Measurements from ENCODE around the gene FAM234B. TPM values are rescaled to one million over a fixed set of nuclear protein-coding genes. Genes with fewer than 3 reads are reported as not detected.
"Not testable (repeated sequence)": the region's sequence is repeated elsewhere in the genome, so short reads cannot be mapped to it uniquely, and the experiment has no call there.

FAM234B gene
- total RNA-seq, 2 donors from 2014 or later, result 3.7 to 3.8 TPM

DNA sequence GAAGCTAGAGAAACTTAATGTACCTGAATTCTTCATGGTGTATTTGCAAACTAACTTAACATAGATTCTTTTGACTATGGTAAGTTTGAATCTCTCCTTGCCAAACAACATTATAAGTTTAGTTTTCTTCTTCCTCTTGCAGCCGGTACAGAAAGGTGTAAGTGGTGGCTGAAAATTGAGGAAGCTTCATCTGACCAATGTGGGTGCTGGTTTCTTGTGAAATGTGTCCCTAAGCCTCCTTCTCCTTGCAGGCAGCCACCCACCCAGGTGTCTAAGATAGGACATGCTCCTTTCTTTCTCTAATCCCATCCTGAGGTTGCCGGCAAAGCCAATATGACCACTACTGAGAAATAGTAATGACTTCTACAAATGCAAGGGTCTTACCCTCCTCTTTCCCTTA, 38.7 kb downstream of the FAM234B start:
- no peak for ATAC-seq
- intact Hi-C loops (cut with DNase I), result no loop called here
- DNase-seq, result no peak

DNA sequence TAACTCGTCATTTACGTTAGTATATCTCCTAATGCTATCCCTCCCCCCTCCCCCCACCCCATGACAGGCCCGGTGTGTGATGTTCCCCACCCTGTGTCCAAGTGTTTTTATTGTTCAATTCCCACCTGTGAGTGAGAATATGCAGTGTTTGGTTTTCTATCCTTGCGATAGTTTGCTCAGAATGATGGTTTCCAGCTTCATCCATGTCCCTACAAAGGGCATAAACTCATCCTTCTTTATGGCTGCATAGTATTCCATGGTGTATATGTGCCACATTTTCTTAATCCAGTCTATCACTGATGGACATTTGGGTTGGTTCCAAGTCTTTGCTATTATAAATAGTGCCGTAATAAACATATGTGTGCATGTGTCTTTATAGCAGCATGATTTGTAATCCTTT, 39.5 kb downstream of the FAM234B start:
- intact Hi-C loops (cut with DNase I); ATAC-seq; DNase-seq: not testable (repeated sequence)

DNA sequence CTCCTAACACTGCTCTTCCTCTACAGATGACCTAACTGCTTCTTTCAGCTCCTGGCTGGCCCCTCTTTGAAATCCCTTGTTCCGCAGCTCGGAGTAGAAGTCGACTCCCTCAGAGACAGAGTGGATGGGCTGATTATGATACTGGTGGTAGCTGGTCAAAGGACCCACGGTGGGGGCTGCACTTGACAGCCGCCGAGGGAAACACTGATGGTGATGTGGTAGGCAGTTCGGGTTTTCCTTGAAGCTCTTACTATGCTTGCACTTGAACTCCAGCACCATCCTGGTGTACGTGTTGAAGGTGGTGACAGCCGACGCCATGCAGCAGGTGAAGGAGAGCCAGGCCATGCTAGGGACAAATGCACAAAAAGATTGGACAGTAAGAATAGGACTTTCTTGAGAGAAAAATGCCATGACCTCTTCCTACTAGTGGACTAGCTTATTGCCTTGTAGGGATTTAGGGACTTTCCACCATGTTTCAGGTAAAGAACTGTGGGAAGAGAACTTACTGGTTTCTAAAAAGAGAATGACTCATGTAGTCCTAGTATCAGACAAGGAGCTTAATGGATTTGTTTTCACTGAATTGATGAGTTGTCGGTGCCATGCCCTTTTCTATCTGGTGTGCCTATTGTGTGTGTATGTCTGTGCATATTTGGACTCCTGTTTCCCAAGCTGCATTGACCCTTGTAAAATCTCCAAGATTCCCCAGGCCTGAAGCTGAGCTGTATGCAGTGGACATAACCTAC, 40.9 kb downstream of the FAM234B start:
- ATAC-seq (no peak), DNase-seq (no peak)
- intact Hi-C loops (cut with DNase I), result no loop called here

DNA sequence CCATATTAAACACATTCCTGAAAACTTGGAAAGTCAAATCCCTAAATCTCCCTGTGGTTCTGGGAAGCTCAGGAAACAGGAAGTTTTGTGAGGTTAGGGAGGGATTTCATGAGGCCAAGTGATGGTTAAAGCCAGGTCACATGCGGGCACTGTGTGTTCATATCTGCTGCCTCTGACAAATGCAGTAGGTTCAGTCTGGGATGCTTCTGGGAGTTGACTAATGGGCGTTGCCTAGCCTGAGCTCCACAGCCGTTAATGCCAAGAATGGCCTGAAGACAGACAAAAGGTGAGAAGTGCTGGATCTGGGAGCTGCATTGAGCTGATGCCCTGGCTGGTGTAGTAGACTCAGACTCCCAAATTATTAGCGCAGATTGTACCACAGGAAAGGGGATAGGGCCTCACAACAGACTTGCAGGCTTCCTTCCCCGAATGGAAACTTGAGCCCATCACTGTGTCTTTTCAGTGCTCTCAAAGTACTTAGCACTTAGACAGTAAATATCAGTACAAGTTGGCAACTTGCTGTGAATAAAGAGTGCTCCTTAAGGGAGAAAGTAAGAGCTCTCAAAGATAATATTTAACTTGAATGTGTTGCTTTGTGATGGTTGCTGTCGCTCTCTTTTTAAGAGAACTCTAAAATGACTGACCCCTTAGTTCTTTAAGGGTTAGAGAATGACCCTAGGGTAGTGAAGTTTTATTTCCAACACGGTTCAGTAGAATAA, 41.9 kb downstream of the FAM234B start:
- no peak for DNase-seq
- peak in 1 of 2 donors; percentile 84 for ATAC-seq
- intact Hi-C loops (cut with DNase I), result no loop called here

DNA sequence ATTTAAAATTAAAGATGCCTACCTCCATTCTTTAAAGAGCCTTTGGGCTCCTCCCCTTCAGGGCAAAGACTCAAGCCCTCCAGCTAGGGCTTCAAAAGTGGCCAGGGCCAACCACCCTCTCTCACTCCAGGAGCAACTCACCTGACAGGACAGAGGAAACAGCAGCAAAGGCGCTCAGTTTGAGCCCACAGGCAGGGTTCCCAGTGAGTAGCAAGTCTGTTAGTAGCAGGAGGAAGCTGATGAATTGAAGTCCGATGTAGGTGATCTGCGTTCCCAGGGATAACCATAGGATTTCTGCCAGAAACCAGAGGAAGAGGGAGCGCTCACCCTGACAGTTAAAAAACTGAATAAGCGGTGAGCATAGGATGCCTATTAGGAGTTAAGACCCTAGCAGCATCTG, 43.6 kb downstream of the FAM234B start:
- intact Hi-C loops (cut with DNase I), result no loop called here
- DNase-seq (no peak), ATAC-seq (no peak)

DNA sequence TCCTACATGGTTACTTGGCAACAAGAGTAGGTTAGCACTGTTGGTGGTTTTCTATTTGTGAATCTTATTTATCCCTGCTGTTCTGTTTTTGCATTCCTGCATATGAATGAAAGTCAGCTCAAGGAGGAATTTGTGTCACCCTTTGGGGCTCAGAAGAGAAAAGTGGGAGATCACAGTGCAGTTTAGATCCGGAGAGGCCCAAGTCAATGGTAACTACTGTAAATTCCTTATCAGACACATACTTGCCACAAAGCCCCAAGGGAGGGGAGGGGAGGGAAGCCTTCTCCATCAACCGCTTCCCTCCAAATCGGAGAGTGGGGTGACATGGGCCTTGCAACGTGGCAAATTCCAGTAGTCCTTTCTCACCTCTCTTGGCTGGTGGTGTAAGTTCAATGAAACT, 44.3 kb downstream of the FAM234B start:
- ATAC-seq (no peak), DNase-seq (no peak)
- intact Hi-C loops (cut with DNase I), result no loop called here

DNA sequence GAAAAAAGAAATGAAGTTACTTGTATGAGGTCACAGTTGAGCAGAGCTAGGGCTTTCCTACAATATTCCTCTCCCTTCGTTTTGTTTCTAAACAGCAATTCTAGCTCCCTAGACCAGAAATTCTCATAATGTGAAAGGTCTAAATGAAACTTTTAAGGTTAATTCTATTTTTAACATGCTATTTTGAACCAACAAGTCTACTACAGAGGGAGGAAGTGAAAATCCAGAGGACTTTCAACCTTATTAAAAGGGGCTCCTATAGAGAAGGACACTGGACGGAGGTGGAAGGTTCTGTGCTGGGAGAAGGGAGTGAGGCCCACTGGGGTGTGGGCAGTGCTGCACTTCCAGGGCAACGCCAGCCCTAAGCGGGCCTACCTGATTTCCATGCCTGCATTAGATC, 45.9 kb downstream of the FAM234B start:
- ATAC-seq, result no peak
- intact Hi-C loops (cut with DNase I), result loop anchor here (10.0 kb wide), 2 partner anchors 85 to 175 kb away; partner anchors contain the start of gene HEBP1 (in 1 of the 2)
- DNase-seq, result no peak

DNA sequence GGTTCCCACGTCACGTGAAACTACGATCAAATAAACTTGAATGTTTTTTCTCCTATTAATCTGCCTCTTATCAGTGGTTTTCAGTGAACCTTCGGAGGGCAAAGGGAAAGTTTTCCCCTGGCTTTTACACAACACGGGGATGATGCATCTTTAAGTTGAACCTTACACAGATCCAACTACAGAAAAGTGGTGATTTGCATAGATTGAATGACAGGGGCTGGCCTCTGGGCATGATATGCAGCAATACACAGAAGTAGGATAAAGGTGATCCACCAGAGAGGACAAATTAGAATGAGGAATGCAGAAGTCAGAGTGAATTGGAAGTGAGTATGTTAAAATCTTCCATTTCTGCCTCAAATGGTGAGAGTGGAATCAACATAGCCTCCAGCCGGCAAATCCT, 47.7 kb downstream of the FAM234B start:
- DNase-seq (no peak), ATAC-seq (no peak)
- intact Hi-C loops (cut with DNase I), result loop anchor here (10.0 kb wide), 2 partner anchors 87 to 177 kb away; partner anchors contain the start of gene HEBP1 (in 1 of the 2)

DNA sequence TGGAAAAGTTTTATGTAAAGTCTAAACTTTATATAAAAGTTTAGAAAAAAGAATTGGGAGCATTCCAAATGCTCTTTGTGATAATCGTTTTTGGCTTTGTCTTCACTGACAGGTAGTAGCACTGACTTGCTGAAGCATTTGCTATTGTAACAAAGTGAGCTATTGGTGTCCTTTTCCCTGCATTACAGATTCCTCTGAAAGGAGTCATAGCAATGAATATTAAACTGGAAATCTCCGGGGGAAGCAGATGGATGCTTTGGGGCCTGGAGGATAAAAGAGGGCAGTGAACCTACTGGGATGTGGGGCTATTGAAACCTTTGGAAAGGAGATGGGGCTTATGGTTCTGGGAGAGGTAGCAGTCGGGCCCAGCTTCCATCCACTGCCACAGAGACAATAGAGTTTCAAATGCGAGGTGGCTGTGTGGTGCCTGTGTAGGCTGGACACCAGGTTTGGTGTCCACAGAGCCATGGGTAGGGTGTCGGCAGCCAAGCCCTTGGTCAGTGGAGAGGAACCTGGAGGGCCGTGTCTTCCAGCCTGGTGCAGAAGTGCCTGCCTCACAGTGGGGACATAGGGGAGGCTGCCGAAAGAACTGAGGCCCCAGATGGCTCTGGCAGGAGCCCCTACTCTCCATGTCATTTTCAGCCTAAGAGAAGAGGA, 49.1 kb downstream of the FAM234B start:
- intact Hi-C loops (cut with DNase I), result loop anchor here (10.0 kb wide), 2 partner anchors 89 to 179 kb away; partner anchors contain the start of gene HEBP1 (in 1 of the 2)
- DNase-seq (no peak), ATAC-seq (no peak)

DNA sequence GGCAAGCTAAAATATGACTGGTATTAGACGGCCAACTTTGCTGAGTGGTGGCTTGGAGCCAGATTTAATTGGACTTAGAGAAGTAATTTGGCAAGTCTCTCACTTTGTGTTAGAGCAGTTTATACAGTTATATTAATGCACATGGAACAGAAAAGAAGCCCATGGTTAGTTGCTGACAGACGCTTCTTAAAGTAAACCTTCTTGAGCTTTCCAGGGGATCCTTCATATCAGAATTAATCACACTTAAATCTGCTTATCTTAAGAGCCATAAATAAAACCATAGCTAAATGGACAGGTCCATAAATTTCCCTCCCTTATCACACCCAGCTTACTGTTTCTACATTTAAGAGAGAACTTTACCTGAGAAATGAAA, 49.7 kb downstream of the FAM234B start:
- no peak for ATAC-seq
- DNase-seq, result no peak
- intact Hi-C loops (cut with DNase I), result loop anchor here (10.0 kb wide), 2 partner anchors 89 to 179 kb away; partner anchors contain the start of gene HEBP1 (in 1 of the 2)

DNA sequence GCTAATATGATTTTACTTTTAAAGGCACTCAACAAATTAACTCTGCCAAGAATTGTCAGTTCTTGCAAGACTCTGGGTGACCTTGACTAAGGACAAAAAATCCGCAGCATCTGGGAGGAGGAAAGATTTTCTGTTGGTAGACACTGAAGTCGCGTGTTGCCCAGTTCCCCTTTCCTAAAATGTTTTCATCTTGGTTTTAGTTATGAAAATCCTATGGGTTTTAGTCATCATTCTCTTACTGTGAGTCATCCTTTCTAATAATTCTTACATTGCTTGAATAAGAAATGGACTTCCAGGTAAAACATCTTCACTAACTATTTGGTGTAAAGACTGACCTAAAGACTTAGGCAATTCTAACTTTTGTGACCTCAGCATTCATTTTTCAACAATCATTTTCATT, 50.2 kb downstream of the FAM234B start:
- intact Hi-C loops (cut with DNase I), result loop anchor here (10.0 kb wide), 2 partner anchors 90 to 180 kb away; partner anchors contain the start of gene HEBP1 (in 1 of the 2)

DNA sequence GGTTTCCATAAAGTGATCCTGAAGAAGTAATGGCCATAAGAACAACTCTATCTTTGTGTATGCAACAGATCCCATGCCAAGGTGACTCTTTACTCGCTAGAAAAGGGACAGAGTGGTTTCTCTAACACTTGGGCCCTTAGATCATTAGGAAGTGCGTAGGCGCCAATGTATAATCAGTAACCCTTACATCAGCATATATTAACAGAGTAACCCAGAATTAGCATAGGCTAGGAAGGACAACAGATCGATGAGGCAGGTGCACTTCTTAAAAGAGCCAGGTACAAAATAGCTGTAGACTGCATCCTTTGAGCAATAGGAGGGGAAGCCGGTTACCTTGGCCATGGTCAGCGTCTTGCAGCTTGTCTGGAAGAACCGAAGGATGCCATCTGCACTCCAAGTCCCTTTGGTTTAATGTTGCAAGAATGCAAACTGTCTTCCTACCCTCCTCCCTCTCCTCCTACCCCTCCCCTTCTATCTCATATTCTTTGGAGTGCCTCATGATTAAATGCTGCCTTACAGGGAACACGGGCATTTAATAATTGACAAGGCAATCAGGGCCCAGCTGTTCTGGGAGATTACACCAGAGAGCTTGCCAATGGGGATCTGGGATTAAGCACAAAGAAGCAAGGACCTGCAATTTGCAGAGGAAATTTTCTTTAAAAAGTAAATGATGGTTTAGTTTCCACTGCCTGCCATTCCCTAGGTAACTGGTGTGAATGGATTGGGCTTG, 51.2 kb downstream of the FAM234B start:
- ATAC-seq, result no peak
- no peak for DNase-seq
- intact Hi-C loops (cut with DNase I), result loop anchor here (5.0 to 10.0 kb wide), 4 partner anchors 91 to 181 kb away; partner anchors contain the start of gene HEBP1 (in 1 of the 2)

More for the DNA sequence above, 50.2 kb downstream of the FAM234B start:
- ATAC-seq (no peak), DNase-seq (no peak)

DNA sequence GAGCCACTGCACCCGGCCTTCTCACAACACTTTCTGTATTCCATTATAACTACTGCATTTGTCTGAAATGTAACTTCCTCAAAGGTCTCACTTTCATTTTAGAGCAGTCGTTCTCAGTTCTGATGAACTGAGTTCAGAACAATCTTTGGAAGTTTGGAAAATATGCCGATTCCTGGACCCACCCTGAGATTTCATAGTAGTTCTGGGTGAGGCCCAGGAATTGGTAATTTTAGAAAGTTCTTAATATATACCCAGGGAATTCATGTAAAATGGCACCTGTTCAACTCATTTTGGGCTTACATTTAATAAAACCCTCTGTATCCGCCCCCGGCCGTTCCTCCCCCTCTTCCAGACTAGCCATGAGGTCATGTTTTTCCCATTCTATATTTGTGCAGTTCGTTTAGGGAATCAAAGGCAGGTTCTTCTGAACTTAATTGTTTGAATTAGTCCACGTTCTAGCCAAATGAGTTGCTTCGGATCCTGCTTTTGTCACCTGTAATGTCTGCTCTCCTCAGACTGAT, 53.4 kb downstream of the FAM234B start:
- intact Hi-C loops (cut with DNase I), result loop anchor here (2.0 to 10.0 kb wide), 5 partner anchors 93 to 183 kb away; partner anchors contain the start of genes EMP1 (in 1 of the 2) and HEBP1 (in 1 of the 2)
- DNase-seq (peak; percentile 43), ATAC-seq (no peak)

DNA sequence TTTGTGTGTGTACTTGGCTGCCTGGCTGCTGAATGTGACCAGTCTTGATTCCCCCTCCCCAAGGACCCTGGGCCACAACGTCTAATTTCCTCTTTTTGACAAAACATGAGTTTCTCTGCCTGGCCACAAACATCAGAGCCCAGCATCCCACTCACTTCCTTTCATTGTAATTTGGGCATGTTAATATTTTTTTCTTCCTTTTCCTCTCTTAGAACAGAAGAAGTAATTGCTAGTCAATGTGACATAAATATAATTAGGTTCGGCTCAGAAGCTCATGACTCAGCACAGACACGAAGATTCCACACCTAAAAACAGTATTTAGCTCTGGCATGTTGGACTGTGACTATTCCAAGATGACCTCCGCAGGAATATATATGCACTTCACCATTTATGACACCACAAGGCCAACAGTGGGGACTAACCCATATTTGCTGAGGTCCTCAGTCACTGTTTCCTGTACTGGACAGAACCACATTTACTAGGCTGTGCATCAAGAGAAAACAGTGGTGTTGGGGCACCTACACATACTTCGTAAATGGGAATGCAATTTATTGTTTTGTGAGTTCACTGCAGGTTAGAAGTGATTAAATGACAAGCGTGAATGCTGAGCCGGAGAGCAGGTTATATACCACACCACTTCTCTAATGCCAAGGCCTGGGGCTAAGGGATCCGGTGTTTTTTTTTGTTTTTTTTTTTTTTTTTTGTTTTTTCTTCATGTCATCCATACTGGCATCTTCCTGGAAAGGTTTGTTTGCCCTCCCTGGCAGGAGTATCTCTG, 55.1 kb downstream of the FAM234B start:
- ATAC-seq, result no peak

DNA sequence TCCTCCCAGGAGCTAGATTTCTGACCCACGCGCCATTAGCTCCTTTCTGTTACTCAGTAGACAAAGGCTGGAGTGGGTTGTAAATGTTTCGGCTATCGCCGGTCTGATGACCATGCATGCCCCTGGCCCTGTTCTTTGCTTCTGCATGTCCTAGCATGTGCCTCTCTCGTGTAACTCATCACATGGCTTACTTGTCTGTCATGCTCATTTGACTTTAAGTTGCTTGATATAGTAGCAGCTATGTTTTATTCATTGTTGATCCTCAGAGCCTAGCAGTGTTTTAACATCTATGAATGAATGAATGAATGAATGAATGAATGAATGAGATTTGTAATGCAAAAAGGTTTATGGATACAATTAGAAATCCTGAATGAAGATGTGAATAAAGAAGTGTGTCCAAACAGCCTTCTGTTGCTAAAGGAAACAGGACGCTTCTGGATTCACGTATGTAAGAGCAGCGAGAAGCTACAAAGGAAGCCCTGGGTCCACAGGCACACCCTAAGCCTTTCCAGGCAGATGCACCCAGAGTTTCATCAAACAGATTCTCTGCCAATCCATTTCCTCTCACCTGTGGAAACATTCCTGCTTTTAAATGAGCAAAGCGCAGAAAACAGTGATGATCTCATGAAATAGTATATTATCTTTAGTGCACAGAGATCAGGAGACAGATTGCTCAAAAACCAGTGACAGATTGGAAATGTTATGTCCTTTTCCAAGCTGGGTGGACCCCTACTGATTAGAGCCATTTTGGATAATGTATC, 55.8 kb downstream of the FAM234B start:
- no peak for ATAC-seq

More for the DNA sequence above, 55.1 kb downstream of the FAM234B start:
- DNase-seq, result no peak
- intact Hi-C loops (cut with DNase I), result loop anchor here (2.0 to 10.0 kb wide), 5 partner anchors 94 to 184 kb away; partner anchors contain the start of genes EMP1 (in 1 of the 2) and HEBP1 (in 1 of the 2)

DNA sequence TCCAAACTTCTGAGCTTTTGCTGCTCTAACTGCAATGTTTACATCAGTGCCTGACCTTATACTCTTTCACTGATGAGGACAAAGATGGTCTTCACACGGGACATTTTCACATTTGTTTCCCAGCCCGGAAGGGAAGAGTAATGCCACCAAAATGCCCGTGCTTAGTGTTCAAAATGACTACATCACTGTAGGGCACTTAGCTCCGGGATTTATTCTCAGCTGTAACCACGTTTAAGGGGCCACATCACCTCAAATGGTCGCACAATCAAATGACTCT, 56.4 kb downstream of the FAM234B start:
- ATAC-seq, result no peak
- intact Hi-C loops (cut with DNase I), result no loop called here

More for the DNA sequence above, 55.8 kb downstream of the FAM234B start:
- intact Hi-C loops (cut with DNase I), result loop anchor here (2.0 to 10.0 kb wide), 5 partner anchors 95 to 185 kb away; partner anchors contain the start of genes EMP1 (in 1 of the 2) and HEBP1 (in 1 of the 2)
- DNase-seq, result no peak

More for the DNA sequence above, 56.4 kb downstream of the FAM234B start:
- no peak for DNase-seq
